Upper lobe of right lung (tissue), 1 donor: ENCODE measurements around the gene DCST2. TPM values are rescaled to one million over a fixed set of nuclear protein-coding genes. Genes with fewer than 3 reads are reported as not detected.

Experiments used
- ATAC-seq: fragments of 200-7000 bp; cut with Tn5 transposase; one replicate; pipeline ENCODE4 v1.9.1; 2020; ENCODE audit warnings: mild to moderate bottlenecking, moderate library complexity
- DNase-seq: peaks from one replicate; pipeline ENCODE4 v3.0.0-alpha.2; 2020
- H3K27ac ChIP-seq: fragments of 200-600 bp; one replicate; pipeline ENCODE4 v1.8.0; 2022
- H3K27me3 ChIP-seq: fragments of 200-600 bp; one replicate; pipeline ENCODE4 v1.8.0; 2022; ENCODE audit warnings: mild to moderate bottlenecking
- H3K36me3 ChIP-seq: fragments of 200-600 bp; one replicate; pipeline ENCODE4 v1.8.0; 2022
- H3K4me1 ChIP-seq: fragments of 200-600 bp; one replicate; pipeline ENCODE4 v1.8.0; 2022
- H3K4me3 ChIP-seq: fragments of 200-600 bp; one replicate; pipeline ENCODE4 v1.8.0; 2022; ENCODE audit warnings: mild to moderate bottlenecking
- H3K9me3 ChIP-seq: fragments of 200-600 bp; one replicate; pipeline ENCODE4 v1.8.0; 2022
- intact Hi-C: fragments of 100-400 bp; cut with DNase I; formaldehyde crosslinking; loops from one replicate; pipeline ENCODE4 v1.11.0; 2022
- total RNA-seq: library from RNA; stranded (reverse); fragmentation: NEBNext Ultra II Directional; extraction: Animal tissue kit (Norgen Biotek cat#: 25700); gene quantifications from one replicate; pipeline ENCODE4 v1.2.1, GENCODE V29; 2021
- TF ChIP-seq, protein P1 (sequence below): fragments of 200-600 bp; IDR thresholded peaks from one replicate; pipeline ENCODE4 v1.8.0; 2022; ENCODE audit warnings: antibody characterized with exemption
- donor health status: DM: no; HTN: yes; CAD: no; lungs with severe emphysema.

DCST2 gene
- total RNA-seq, 1 donor from 2014 or later, result 1.5 TPM

DNA sequence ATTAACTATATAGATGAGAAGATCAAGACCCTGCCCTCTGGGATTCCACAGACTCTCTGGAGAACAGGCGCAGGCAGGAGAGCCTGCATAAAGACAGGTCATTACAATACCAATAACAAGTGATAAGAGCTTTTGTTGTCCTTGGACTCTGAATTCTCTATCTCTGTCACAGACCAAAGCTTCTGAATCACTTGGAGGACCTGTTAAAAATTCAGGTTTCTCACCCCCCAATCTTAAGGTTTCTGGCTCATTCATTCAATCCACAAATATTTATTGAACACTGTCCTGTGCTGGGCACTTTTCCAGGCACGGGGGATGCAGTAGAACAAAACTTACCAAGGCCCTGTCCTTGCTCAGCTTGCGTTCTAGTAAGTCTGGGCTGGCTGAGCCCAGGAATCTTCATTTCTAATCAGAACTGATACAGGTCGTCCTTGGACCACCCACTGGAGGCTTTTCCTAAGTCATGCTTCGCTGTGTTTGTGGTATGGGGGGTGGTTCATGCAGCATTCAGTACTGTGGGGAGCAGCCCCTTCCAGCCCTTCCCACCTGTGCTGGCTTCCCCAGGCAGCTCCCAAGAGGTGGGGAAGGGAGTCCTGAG is 31.4 kb upstream of the DCST2 start:
- no peaks in the 10 kb centered on the region for H3K9me3 ChIP-seq
- H3K36me3 ChIP-seq, result peaks cover 10% of the 10 kb centered on the region
- H3K4me1 ChIP-seq, result peaks cover 24% of the 10 kb centered on the region
- TF ChIP-seq, protein P1, sequence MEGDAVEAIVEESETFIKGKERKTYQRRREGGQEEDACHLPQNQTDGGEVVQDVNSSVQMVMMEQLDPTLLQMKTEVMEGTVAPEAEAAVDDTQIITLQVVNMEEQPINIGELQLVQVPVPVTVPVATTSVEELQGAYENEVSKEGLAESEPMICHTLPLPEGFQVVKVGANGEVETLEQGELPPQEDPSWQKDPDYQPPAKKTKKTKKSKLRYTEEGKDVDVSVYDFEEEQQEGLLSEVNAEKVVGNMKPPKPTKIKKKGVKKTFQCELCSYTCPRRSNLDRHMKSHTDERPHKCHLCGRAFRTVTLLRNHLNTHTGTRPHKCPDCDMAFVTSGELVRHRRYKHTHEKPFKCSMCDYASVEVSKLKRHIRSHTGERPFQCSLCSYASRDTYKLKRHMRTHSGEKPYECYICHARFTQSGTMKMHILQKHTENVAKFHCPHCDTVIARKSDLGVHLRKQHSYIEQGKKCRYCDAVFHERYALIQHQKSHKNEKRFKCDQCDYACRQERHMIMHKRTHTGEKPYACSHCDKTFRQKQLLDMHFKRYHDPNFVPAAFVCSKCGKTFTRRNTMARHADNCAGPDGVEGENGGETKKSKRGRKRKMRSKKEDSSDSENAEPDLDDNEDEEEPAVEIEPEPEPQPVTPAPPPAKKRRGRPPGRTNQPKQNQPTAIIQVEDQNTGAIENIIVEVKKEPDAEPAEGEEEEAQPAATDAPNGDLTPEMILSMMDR, result no peak
- H3K27me3 ChIP-seq, result no peaks in the 10 kb centered on the region
- no peak overlapping the region for H3K27ac ChIP-seq
- H3K4me3 ChIP-seq, result peak overlapping the region; percentile 92
- ATAC-seq, result no peak
- DNase-seq, result no peak
- intact Hi-C loops, result no loop called here

- ATAC-seq (peak; percentile 5), DNase-seq (no peak)
- Histone ChIP-seq H3K9me3 (no peaks in the 10 kb centered on the region), H3K27me3 (no peaks in the 10 kb centered on the region), H3K27ac (no peak overlapping the region), H3K4me1 (peaks cover 23% of the 10 kb centered on the region), H3K36me3 (peaks cover 16% of the 10 kb centered on the region), H3K4me3 (peak overlapping the region; percentile 92)
- intact Hi-C loops, result no loop called here
- TF ChIP-seq, protein P1, result no peak
Observed at GRCh38 chr1:155064111-155064831, 30.7 kb upstream of the DCST2 start.

DNA sequence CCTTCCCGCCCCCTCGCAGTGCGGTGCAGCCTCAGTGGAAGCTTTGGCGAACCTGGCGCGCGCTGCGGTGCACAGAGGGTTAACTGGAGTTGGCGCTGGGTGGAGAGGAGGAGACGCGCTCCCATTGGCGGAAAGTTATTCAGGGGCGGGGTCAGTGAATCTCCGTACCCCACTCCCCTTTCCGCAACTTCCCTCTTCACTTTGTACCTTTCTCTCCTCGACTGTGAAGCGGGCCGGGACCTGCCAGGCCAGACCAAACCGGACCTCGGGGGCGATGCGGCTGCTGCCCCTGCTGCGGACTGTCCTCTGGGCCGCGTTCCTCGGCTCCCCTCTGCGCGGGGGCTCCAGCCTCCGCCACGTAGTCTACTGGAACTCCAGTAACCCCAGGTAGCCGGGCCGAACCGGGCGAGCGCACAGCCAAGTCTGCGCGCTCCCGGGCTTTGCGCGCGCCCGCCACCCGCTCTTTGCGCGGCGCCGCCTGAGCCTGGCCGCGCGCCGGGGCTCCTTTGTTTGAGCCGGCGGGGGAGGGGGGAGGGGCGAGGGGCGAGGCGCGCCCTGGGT is 30.0 kb upstream of the DCST2 start, which contains the start of gene EFNA4:
TSS of gene EFNA4 (plus strand) at position 191 of the 561 bp plus-strand sequence. CDS start at position 275, 84 bp downstream.
- TF ChIP-seq, protein P1, result no peak
- intact Hi-C loops, result no loop called here
- Histone ChIP-seq H3K27me3 (no peaks in the 10 kb centered on the region), H3K27ac (peak within 1 kb of the TSS; percentile 72), H3K4me1 (peaks cover 23% of the 10 kb centered on the region), H3K9me3 (no peaks in the 10 kb centered on the region), H3K36me3 (peaks cover 22% of the 10 kb centered on the region), H3K4me3 (peak within 1 kb of the TSS; percentile 92)
- ATAC-seq (peak; percentile 92), DNase-seq (peak; percentile 91)

- intact Hi-C loops, result no loop called here
- TF ChIP-seq, protein P1, result peak; percentile 66
- H3K9me3 ChIP-seq, result no peaks in the 10 kb centered on the region
- DNase-seq, result peak; percentile 83
- no peak overlapping the region for H3K27ac ChIP-seq
- ATAC-seq, result peak; percentile 52
- peak overlapping the region; percentile 92 for H3K4me3 ChIP-seq
- peaks cover 23% of the 10 kb centered on the region for H3K4me1 ChIP-seq
- H3K36me3 ChIP-seq, result peaks cover 30% of the 10 kb centered on the region
- H3K27me3 ChIP-seq, result no peaks in the 10 kb centered on the region
Observed at GRCh38 chr1:155062702-155063411, 29.3 kb upstream of the DCST2 start.

GRCh38 chr1:155062151-155062686 is 28.6 kb upstream of the DCST2 start:
- H3K4me1 ChIP-seq, result peaks cover 23% of the 10 kb centered on the region
- H3K4me3 ChIP-seq, result no peak overlapping the region
- TF ChIP-seq, protein P1, result no peak
- ATAC-seq (no peak), DNase-seq (no peak)
- no peak overlapping the region for H3K27ac ChIP-seq
- no peaks in the 10 kb centered on the region for H3K27me3 ChIP-seq
- H3K9me3 ChIP-seq, result no peaks in the 10 kb centered on the region
- peaks cover 36% of the 10 kb centered on the region for H3K36me3 ChIP-seq
- intact Hi-C loops, result no loop called here
